Fibroblast of skin of abdomen (primary cell): ENCODE data around the gene RPSA.
"Not testable (repeated sequence)": the region's sequence is repeated elsewhere in the genome, so short reads cannot be mapped to it uniquely, and the experiment has no call there.

ENCODE experiments used
- DNase-seq: peaks from one replicate; pipeline ENCODE4 v3.0.0-alpha.2; 2013

RPSA gene

GRCh38 chr3:39388741-39389248 lies 17.7 kb upstream of the RPSA start:
- DNase-seq: no peak

DNA sequence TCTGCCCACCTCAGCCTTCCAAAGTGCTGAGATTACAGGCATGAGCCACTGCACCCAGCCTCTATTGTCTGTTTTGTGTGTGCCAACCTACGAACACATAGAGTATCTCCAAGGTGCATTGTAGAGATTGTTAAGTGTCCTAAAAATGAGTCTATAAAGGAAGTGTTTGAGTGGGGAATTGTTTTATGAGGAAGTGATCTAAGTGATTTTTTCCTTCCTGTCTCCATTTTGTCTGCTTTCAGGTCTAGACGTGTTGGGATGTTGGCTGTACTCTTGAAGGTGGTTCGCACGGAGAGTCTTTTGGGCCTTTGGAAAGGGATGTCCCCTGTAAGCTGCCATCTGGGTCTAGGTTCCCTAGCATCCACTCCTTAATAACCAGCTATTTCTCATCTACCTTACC lies 16.3 kb upstream of the RPSA start:
- DNase-seq: no peak

- no peak for DNase-seq
Observed at GRCh38 chr3:39396690-39397089, 9.8 kb upstream of the RPSA start.

GRCh38 chr3:39398700-39399099 lies 7.8 kb upstream of the RPSA start:
- DNase-seq: no peak

DNA sequence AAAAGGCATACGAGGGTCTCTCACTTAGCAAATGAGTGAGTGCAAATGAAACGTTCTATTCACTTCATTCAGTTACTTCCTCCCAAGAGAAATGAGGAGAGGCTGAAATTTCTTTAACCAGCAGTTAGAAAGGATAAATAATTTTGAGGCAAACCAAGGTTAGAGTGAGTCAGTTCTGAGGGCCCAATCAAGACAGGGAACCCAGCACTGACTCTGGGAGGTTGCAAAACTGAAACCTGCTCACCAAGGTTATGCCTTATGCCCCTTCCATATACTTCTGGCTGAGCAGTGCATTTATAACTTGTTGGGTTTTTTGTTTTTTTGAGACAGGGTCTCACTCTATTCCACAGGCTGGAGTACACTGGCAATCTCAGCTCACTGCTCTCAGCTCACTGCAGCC lies 4.5 kb upstream of the RPSA start:
- DNase-seq: no peak

DNA sequence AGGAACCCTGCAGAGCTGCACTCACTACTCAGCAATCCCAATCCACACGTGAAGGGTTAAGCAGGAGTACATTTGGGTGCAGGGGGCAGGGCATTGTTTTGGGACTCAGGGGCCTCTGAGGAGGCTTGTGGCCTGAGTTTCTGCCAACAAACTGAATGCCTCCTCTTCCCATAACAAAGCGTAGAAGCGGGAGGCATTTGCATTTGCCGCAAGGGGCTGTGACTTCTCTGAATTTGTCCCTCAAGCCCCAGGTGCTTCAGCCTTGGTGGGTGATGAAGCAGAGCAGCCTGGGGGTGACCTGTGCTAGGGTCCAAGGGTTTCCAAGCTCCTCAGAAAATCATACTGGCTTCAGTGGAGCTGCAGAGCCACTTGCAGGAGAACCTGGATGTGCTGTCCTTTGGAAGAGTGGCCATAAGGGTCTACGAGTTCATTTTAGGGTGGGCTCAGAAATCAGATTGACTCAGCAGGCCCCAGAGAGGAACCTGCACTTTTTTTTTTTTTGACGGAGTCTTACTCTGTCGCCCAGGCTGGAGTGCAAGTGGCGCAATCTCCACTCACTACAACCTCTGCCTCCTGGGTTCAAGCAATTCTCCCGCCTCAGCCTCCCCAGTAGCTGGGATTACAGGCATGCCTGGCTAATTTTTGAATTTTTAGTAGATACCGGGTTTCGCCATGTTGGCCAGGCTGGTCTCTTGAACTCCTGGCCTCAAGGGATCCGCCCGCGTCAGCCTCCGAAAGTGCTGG lies 1.4 kb upstream of the RPSA start:
- no peak for DNase-seq

DNA sequence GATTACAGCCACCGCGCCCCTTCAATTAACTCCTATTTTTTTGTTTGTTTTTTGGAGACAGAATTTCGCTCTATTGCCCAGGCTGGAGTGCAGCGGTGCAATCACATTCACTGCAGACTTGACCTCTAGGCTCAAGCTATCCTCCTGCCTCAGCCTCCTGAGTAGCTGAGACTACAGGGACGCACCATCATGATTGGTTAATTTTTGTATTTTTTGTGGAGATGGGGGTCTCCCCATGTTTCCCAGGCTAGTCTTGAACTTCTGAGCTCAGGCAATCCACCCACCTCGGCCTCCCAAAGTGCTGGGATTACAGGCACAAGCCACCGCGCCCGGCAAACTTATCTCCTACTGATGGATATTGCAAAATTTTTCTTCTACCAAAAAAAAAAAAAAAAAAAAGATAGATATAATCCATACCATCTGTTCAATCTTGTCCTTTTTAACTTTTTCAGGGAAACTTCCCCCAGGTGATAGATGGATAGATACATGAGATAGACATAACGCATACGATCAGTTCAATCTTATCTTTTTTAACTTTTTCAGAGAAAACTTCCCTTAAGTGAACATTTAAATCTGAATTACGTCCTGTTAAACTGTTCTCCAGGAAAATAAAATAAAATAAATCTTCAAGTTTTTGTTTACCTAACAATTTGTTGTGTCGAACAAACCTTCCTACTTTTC lies 693 bp upstream of the RPSA start:
- no peak for DNase-seq

DNA sequence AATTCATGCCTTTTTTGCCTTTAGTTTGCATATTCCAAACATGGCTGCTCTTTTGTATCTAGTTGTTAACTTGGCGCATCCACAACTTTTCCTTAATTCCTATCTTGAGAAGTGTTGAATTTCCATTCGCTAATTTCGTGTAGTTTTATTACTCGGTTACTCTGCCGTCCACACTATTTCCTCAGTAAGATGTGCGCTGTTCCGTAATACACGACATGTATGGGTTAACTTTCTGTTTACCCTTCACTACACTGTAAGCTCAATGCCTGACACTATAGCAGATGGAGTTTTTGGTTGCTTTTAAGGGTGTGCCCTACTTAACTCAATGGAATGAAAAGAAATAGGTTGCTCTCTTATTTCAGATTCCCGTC lies 724 bp downstream of the RPSA start:
- DNase-seq: no peak

GRCh38 chr3:39407773-39408492 lies 1.4 kb downstream of the RPSA start:
- DNase-seq: no peak

- DNase-seq: no peak
Observed at GRCh38 chr3:39408493-39409372, 2.2 kb downstream of the RPSA start.

DNA sequence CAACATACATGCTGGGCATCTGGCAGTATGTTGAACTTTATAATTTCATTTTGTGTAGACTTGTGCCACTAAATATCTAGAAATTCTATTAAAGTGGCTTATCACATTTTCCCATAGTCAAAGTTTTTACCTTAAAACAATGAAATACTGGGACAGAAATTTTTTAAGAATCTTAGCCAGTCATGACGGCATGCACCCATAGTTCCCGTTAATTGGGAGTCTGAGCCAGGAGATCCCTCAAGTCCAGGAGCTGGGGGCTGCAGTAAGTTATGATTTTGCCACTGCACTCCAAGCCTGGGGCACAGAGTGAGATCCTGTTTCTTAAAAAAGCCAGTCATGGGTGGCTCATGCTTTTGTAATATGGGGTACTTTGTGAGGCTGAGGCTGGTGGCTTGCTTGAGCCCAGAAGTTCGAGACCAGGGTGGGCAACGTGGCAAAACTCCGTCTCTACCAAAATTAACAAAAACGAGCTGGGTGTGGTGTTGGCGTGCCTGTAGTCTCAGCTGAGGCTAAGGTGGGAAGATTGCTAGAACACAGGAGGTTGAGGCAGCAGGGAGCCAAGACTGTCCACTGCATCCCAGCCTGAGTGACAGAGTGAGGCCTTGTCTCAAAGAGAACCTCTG lies 3.1 kb downstream of the RPSA start:
- no peak for DNase-seq

DNA sequence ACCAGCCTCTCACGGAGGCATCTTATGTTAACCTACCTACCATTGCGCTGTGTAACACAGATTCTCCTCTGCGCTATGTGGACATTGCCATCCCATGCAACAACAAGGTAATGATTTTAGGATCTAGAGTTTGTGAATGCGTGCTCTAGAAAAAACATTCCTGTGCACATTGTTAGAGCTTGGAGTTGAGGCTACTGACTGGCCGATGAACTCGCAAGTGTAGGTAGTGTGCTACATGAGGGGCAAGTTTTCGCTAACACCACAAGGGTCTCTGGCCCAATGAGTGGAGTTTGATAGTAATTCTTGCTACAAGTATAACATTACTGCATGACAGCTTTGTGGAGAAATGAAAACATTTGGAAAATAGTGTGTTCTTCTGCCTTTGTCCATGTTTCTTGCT lies 4.4 kb downstream of the RPSA start:
- DNase-seq: no peak

DNA sequence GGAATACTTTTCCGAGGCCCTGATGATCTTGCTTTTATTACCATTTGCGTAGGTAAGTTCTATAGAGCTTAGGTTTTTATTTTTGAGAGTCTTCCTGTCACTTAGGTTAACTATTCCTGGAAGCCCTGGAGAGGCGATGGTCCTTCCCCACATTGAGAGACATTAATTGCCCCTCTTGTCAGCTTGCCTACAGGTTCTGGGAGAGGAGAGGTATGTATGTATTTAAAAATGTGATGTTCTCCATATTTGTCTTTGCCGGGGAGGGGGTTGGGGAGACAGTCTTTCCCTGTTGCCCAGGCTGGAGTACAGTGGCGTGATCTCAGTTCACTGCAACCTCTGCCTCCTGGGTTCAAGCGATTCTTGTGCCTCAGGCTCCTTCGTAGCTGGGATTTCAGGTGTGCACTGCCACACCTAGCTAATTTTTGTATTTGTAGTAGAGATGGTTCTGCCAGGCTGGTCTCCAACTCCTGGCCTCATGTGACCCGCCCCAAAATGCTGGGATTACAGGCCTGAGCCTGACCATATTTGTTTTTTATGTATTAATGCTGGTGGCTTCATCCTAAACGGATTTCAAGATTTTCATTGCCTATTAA lies 6.2 kb downstream of the RPSA start:
- no peak for DNase-seq

GRCh38 chr3:39413691-39414420 lies 7.3 kb downstream of the RPSA start:
- DNase-seq: no peak

DNA sequence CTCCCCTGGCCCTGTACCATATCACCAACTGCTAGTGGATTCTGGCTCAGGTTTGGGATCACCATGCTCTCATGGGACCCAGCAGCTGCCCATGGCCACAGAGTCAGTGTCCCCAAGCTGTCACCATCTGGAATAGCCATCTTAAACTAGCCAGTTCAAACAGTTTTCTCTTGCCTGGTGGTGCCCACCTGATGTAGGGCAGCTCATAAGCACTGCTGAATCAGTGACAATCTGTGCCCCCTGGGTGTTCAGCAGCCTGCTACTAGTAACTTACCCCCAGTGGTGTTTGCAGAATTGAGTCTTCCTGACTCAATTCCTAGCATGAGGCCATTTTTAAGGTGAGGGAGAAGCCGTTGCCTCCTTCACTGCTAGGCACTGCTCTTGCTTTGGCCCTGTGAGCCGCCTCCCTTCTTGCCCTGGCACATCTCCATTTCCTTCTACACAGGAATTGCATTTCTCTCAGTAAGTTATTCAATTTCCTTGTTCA lies 7.9 kb downstream of the RPSA start:
- no peak for DNase-seq

- DNase-seq: not testable (repeated sequence)
Observed at GRCh38 chr3:39415302-39415701, 8.8 kb downstream of the RPSA start.

GRCh38 chr3:39415983-39416382 lies 9.5 kb downstream of the RPSA start:
- DNase-seq: no peak

DNA sequence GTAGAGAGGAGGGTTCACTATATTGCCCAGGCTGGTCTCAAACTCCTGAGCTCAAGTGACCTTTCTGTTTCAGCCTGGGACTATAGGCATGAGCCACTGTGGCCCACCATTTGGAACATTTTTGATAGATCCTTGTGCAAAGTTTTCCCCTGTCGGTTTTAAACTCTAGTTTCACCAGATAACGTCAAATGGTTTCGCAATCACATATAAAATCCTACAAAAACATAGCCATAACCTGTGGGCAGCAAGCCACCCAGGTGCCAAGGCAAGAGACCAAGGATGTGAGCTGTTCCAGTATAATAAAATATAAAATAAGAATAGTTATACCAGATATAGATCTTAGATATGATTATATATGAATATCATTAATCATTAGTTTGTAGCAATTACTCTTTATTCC lies 10.5 kb downstream of the RPSA start:
- not testable (repeated sequence) for DNase-seq

GRCh38 chr3:39418556-39419225 lies 12.2 kb downstream of the RPSA start:
- not testable (repeated sequence) for DNase-seq

DNA sequence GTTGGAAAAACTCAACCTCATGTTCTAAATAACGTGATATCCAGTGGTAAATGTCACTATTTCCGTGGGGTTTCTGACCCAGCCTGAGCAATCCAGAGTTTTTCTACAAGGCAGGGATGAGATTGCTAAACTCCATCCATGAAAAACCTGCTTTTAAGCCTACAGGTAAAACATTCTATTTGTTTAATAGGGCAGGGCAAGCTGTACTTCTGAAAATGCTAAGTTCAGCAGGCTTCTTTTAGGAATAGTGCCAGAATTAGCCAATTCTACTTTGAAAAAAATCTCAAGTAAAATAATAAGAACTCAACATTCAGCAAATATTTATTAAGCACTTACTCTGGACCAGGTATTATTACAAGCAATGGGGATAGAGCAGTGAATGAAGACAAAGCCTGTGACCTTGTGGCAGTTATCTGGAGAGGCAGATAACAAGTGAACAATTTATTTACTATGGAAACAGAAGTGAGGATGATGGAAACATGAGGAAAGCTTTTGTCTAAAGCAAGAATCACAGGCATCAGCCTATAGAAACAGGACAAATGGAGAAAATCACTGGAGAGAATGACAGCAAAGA lies 13.3 kb downstream of the RPSA start:
- DNase-seq: no peak
